GM12891 (cell line): ENCODE data around the gene SLC16A9.
"Not testable (repeated sequence)": the region's sequence is repeated elsewhere in the genome, so short reads cannot be mapped to it uniquely, and the experiment has no call there.

Experiments
- PAX5 ChIP-seq: IDR thresholded peaks from 2 replicates; pipeline ENCODE4 v1.6.1; 2011; ENCODE audit warnings: low read length, moderate library complexity, mild to moderate bottlenecking; ENCODE audit not compliant: insufficient read depth, severe bottlenecking
- POLR2A ChIP-seq: IDR thresholded peaks from 2 replicates; pipeline ENCODE4 v1.6.1; 2011; ENCODE audit warnings: low read depth, low read length, control low read depth
- POLR2AphosphoS5 ChIP-seq: IDR thresholded peaks from 2 replicates; pipeline ENCODE4 v1.6.1; 2011; ENCODE audit warnings: low read depth, low read length, control low read depth
- POU2F2 ChIP-seq: IDR thresholded peaks from 2 replicates; pipeline ENCODE4 v1.6.1; 2011; ENCODE audit warnings: low read depth, mild to moderate bottlenecking, control low read depth, low read length, moderate library complexity
- SPI1 ChIP-seq: IDR thresholded peaks from 2 replicates; pipeline ENCODE4 v1.6.1; 2011; ENCODE audit warnings: low read depth, low read length, control low read depth
- TAF1 ChIP-seq: IDR thresholded peaks from 2 replicates; pipeline ENCODE4 v1.6.1; 2011; ENCODE audit warnings: low read depth, low read length, control low read depth

DNA sequence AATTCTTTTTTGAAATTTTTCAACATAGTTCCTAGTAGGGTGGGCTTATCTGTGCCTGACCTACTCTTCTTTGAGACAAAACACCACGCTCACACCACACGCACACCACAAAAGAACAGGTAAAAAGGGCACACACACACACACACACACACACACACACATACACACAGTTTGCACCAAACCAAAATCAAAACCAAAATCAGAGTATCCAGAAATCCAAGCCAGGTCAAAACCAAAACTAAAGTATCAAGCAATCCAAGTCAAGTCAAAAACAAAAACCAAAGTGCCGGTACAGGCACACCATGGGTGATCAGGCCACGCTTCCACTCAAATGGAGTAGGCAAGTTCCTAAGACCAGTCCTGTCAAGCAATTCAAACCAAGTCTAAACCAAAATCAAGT lies 23.2 kb upstream of the SLC16A9 start:
- TF ChIP-seq PAX5, POLR2AphosphoS5, TAF1, POLR2A, SPI1, POU2F2: not testable (repeated sequence)
